Smooth muscle cell (in vitro differentiated cells): ENCODE results near the gene ZIC5. TPM values are rescaled to one million over a fixed set of nuclear protein-coding genes. Genes with fewer than 3 reads are reported as not detected.

ENCODE experiments used
- DNase-seq: peaks from one replicate; lab custom pipeline; 2025; ENCODE audit not compliant: unreplicated experiment; lab: John Stamatoyannopoulos, UW
- H2AFZ ChIP-seq: fragments of 200-600 bp; sonication (generic); 2 replicates; pipeline ENCODE4 v1.6.0; 2016; ENCODE audit warnings: antibody characterized with exemption, low read depth, mild to moderate bottlenecking
- H3F3A ChIP-seq: fragments of 200-600 bp; sonication (generic); 2 replicates; pipeline ENCODE4 v1.6.0; 2017; ENCODE audit warnings: antibody characterized with exemption, low read depth
- H3K27ac ChIP-seq: fragments of 200-600 bp; sonication (generic); 2 replicates; pipeline ENCODE4 v1.5.1; 2016; ENCODE audit warnings: low read depth, mild to moderate bottlenecking
- H3K27me3 ChIP-seq: fragments of 200-600 bp; sonication (generic); 2 replicates; pipeline ENCODE4 v1.6.1; 2016; ENCODE audit warnings: low read depth, mild to moderate bottlenecking
- H3K36me3 ChIP-seq: fragments of 200-600 bp; sonication (generic); 2 replicates; pipeline ENCODE4 v1.5.1; 2016; ENCODE audit warnings: low read depth
- H3K4me1 ChIP-seq: fragments of 200-600 bp; sonication (generic); 2 replicates; pipeline ENCODE4 v1.5.1; 2016; ENCODE audit warnings: low read depth
- H3K4me2 ChIP-seq: fragments of 200-600 bp; sonication (generic); 2 replicates; pipeline ENCODE4 v1.6.0; 2016; ENCODE audit warnings: mild to moderate bottlenecking
- H3K4me3 ChIP-seq: fragments of 200-600 bp; sonication (generic); 2 replicates; pipeline ENCODE4 v1.5.1; 2016; ENCODE audit warnings: mild to moderate bottlenecking
- H3K79me2 ChIP-seq: fragments of 200-600 bp; sonication (generic); 2 replicates; pipeline ENCODE4 v1.6.0; 2016; ENCODE audit warnings: low read depth, mild to moderate bottlenecking
- H3K9ac ChIP-seq: fragments of 200-600 bp; sonication (generic); 2 replicates; pipeline ENCODE4 v1.6.0; 2016; ENCODE audit warnings: low read depth
- H3K9me3 ChIP-seq: fragments of 200-600 bp; sonication (generic); replicated peaks from 2 replicates; pipeline ENCODE4 v1.5.1; 2016; ENCODE audit warnings: low read depth
- H4K20me1 ChIP-seq: fragments of 200-600 bp; sonication (generic); 2 replicates; pipeline ENCODE4 v1.6.0; 2016; ENCODE audit warnings: low read depth
- WGBS: methylation state at CpG from one replicate; pipeline ENCODE4 v1.1.7; 2016; ENCODE audit warnings: low lambda C conversion rate; 5-methylcytosine and 5-hydroxymethylcytosine counted together
- polyA plus RNA-seq: library from polyadenylated mRNA; unstranded; fragments of >200 nt; fragmentation: Nextera tagmentation; extraction: Ambion mirVana; gene quantifications from 2 replicates; pipeline ENCODE4 v1.2.1, GENCODE V29; 2016
- total RNA-seq: library from RNA; depleted of rRNA; stranded (reverse); fragments of >200 nt; gene quantifications from 2 replicates; pipeline ENCODE4 v1.2.3, GENCODE V29; 2014
- TF ChIP-seq, protein P1 (sequence below): fragments of 200-600 bp; sonication (generic); IDR thresholded peaks from 2 replicates; pipeline ENCODE4 v1.5.1; 2017; ENCODE audit warnings: borderline replicate concordance, mild to moderate bottlenecking, antibody characterized with exemption; ENCODE audit not compliant: insufficient read depth, poor library complexity, severe bottlenecking

ZIC5 gene
- total and polyA plus RNA-seq, 2 experiments from 2014 or later: not detected

DNA sequence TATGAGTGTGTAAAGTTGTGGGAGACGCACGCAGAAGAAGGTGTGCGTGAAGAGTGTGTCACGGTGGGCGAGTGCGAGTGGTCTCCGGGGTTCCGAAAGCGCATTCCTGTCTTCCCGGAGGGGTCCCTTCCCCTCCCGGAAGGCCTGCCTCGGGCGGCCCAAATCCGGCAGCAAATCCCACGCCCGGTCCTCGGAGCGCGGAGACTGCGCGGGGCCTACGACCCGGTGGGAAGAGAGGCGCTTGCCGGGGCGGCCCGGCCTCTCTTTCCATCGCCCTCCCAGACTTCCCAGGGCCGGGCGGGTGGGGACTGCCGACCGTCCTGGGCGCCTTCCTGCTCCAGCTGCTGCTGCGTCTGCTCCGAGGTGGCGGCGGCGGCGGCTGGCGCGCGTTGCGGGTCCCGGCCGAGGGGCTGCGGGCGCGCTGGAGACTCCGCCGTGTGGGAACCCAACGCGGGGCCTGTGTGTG is 2.1 kb downstream of the ZIC5 start:
- H3K9me3 ChIP-seq: no peaks in the 10 kb centered on the region
- H3K9ac ChIP-seq: no peak overlapping the region
- WGBS: 2% methylated on average over 47 of the region's 52 CpGs
- H3K27me3 ChIP-seq: peaks cover 96% of the 10 kb centered on the region
- no peaks in the 10 kb centered on the region for H3K79me2 ChIP-seq
- TF ChIP-seq, protein P1, sequence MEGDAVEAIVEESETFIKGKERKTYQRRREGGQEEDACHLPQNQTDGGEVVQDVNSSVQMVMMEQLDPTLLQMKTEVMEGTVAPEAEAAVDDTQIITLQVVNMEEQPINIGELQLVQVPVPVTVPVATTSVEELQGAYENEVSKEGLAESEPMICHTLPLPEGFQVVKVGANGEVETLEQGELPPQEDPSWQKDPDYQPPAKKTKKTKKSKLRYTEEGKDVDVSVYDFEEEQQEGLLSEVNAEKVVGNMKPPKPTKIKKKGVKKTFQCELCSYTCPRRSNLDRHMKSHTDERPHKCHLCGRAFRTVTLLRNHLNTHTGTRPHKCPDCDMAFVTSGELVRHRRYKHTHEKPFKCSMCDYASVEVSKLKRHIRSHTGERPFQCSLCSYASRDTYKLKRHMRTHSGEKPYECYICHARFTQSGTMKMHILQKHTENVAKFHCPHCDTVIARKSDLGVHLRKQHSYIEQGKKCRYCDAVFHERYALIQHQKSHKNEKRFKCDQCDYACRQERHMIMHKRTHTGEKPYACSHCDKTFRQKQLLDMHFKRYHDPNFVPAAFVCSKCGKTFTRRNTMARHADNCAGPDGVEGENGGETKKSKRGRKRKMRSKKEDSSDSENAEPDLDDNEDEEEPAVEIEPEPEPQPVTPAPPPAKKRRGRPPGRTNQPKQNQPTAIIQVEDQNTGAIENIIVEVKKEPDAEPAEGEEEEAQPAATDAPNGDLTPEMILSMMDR: no peak
- peak overlapping the region; percentile 29 for H3K4me3 ChIP-seq
- no peak for DNase-seq
- H3K4me1 ChIP-seq: peaks cover 42% of the 10 kb centered on the region
- H3K36me3 ChIP-seq: no peaks in the 10 kb centered on the region
- no peaks in the 10 kb centered on the region for H3F3A ChIP-seq
- no peak overlapping the region for H3K27ac ChIP-seq
- H2AFZ ChIP-seq: no peak overlapping the region
- peaks cover 5% of the 10 kb centered on the region for H4K20me1 ChIP-seq
- H3K4me2 ChIP-seq: peak overlapping the region; percentile 87

DNA sequence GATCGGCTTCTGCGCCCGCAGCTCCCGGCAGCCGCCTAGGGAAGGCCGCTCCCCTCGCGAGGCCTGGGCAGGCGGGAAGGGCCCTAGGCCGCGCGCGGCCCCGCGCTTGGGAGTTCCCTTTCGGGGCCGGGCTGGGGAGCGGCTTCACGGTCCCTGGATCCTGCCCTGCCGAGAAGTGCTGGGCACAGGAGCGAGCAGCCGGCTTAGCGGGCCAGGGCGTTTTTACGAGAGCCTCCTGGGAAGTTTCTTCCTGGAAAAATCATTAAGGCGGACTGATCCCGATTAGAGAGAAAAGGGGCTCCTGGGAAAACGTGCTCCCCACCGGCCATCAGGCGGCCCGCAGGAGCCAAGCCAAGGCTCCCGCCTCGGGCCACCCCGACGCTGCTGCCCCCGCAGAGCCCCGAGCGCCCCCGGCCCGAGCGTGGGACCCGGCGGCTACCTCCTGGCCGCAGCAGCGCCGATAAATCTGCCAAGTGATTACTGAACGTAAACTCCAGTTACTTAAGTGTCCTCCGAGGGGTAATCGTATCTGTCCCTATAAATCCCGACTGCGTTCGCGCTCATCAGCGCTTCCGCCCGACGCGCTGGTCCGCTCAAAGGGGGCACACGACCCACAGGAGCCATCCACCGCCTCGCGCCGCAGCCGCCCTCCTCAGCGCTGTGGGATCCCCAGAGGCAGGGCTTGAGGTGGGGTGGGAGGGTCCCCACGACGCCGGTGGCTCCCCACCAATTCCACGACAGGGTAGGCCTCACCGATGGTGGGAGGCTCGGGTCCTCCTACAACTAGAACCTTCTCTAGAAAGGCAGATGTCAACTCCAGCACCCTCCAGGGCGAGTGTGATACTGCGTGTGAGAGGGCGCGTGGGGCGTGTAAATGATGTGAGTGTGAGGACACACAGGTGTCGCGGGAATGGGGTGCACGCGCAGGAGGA is 2.8 kb downstream of the ZIC5 start:
- Histone ChIP-seq H3F3A (no peaks in the 10 kb centered on the region), H3K79me2 (no peaks in the 10 kb centered on the region), H3K4me2 (peak overlapping the region; percentile 87), H2AFZ (peak overlapping the region; percentile 24), H3K27ac (no peak overlapping the region), H3K36me3 (no peaks in the 10 kb centered on the region), H3K9me3 (no peaks in the 10 kb centered on the region), H3K4me1 (peaks cover 35% of the 10 kb centered on the region), H3K4me3 (peak overlapping the region; percentile 39), H4K20me1 (peaks cover 5% of the 10 kb centered on the region), H3K27me3 (peaks cover 96% of the 10 kb centered on the region), H3K9ac (no peak overlapping the region)
- TF ChIP-seq, protein P1: no peak
- WGBS: 2% methylated on average over 76 of the region's 81 CpGs
- DNase-seq: no peak

GRCh38 chr13:99967869-99968520 is 3.6 kb downstream of the ZIC5 start:
- H3K27me3 ChIP-seq: peaks cover 96% of the 10 kb centered on the region
- peak overlapping the region; percentile 39 for H3K4me3 ChIP-seq
- no peaks in the 10 kb centered on the region for H3K9me3 ChIP-seq
- WGBS: 5% methylated on average over 33 of the region's 58 CpGs
- peak overlapping the region; percentile 75 for H2AFZ ChIP-seq
- H3K27ac ChIP-seq: no peak overlapping the region
- no peaks in the 10 kb centered on the region for H3K79me2 ChIP-seq
- H3F3A ChIP-seq: no peaks in the 10 kb centered on the region
- no peak overlapping the region for H3K9ac ChIP-seq
- H3K4me2 ChIP-seq: peak overlapping the region; percentile 87
- no peak for DNase-seq
- TF ChIP-seq, protein P1: no peak
- peaks cover 29% of the 10 kb centered on the region for H3K4me1 ChIP-seq
- peaks cover 5% of the 10 kb centered on the region for H4K20me1 ChIP-seq
- no peaks in the 10 kb centered on the region for H3K36me3 ChIP-seq
